Uterus (tissue), 2 donors: ENCODE measurements around the gene USP40.

Experiments used
- CTCF ChIP-seq, 4 experiments: fragments of 200-600 bp in 2 of 4; fragments of 450-650 bp in 2 of 4; sonication (generic) in 2 of 4; IDR thresholded peaks; one replicate each; pipeline ENCODE4 v1.5.1; 2016 to 2019; ENCODE audit warnings: antibody characterized with exemption in 4 of 4, mild to moderate bottlenecking in 2 of 4, moderate library complexity in 1 of 4
- POLR2A ChIP-seq, 2 donors: fragments of 450-650 bp; IDR thresholded peaks; one replicate each; pipeline ENCODE4 v1.6.1; 2016; ENCODE audit warnings: antibody characterized with exemption in 2 of 2, mild to moderate bottlenecking in 1 of 2, moderate library complexity in 1 of 2

GRCh38 chr2:233448575-233448974 is 118.0 kb downstream of the USP40 start:
- TF ChIP-seq CTCF (IDR thresholded peaks at IDR 0.05) (no peak), POLR2A (IDR thresholded peaks at IDR 0.05) (no peak)
